Smooth muscle cell (in vitro differentiated cells): Measurements from ENCODE around the gene OGFOD3. TPM values are rescaled to one million over a fixed set of nuclear protein-coding genes. Genes with fewer than 3 reads are reported as not detected.

Experiments
- DNase-seq: peaks from one replicate; lab custom pipeline; 2025; ENCODE audit not compliant: unreplicated experiment; lab: John Stamatoyannopoulos, UW
- H2AFZ ChIP-seq: fragments of 200-600 bp; sonication (generic); 2 replicates; pipeline ENCODE4 v1.6.0; 2016; ENCODE audit warnings: antibody characterized with exemption, low read depth, mild to moderate bottlenecking
- H3F3A ChIP-seq: fragments of 200-600 bp; sonication (generic); 2 replicates; pipeline ENCODE4 v1.6.0; 2017; ENCODE audit warnings: antibody characterized with exemption, low read depth
- H3K27ac ChIP-seq: fragments of 200-600 bp; sonication (generic); 2 replicates; pipeline ENCODE4 v1.5.1; 2016; ENCODE audit warnings: low read depth, mild to moderate bottlenecking
- H3K27me3 ChIP-seq: fragments of 200-600 bp; sonication (generic); 2 replicates; pipeline ENCODE4 v1.6.1; 2016; ENCODE audit warnings: low read depth, mild to moderate bottlenecking
- H3K36me3 ChIP-seq: fragments of 200-600 bp; sonication (generic); 2 replicates; pipeline ENCODE4 v1.5.1; 2016; ENCODE audit warnings: low read depth
- H3K4me1 ChIP-seq: fragments of 200-600 bp; sonication (generic); 2 replicates; pipeline ENCODE4 v1.5.1; 2016; ENCODE audit warnings: low read depth
- H3K4me2 ChIP-seq: fragments of 200-600 bp; sonication (generic); 2 replicates; pipeline ENCODE4 v1.6.0; 2016; ENCODE audit warnings: mild to moderate bottlenecking
- H3K4me3 ChIP-seq: fragments of 200-600 bp; sonication (generic); 2 replicates; pipeline ENCODE4 v1.5.1; 2016; ENCODE audit warnings: mild to moderate bottlenecking
- H3K79me2 ChIP-seq: fragments of 200-600 bp; sonication (generic); 2 replicates; pipeline ENCODE4 v1.6.0; 2016; ENCODE audit warnings: low read depth, mild to moderate bottlenecking
- H3K9ac ChIP-seq: fragments of 200-600 bp; sonication (generic); 2 replicates; pipeline ENCODE4 v1.6.0; 2016; ENCODE audit warnings: low read depth
- H3K9me3 ChIP-seq: fragments of 200-600 bp; sonication (generic); replicated peaks from 2 replicates; pipeline ENCODE4 v1.5.1; 2016; ENCODE audit warnings: low read depth
- H4K20me1 ChIP-seq: fragments of 200-600 bp; sonication (generic); 2 replicates; pipeline ENCODE4 v1.6.0; 2016; ENCODE audit warnings: low read depth
- CTCF ChIP-seq: fragments of 200-600 bp; sonication (generic); IDR thresholded peaks from 2 replicates; pipeline ENCODE4 v1.5.1; 2017; ENCODE audit warnings: borderline replicate concordance, mild to moderate bottlenecking, antibody characterized with exemption; ENCODE audit not compliant: insufficient read depth, poor library complexity, severe bottlenecking
- WGBS: methylation state at CpG from one replicate; pipeline ENCODE4 v1.1.7; 2016; ENCODE audit warnings: low lambda C conversion rate; 5-methylcytosine and 5-hydroxymethylcytosine counted together
- polyA plus RNA-seq: library from polyadenylated mRNA; unstranded; fragments of >200 nt; fragmentation: Nextera tagmentation; extraction: Ambion mirVana; gene quantifications from 2 replicates; pipeline ENCODE4 v1.2.1, GENCODE V29; 2016
- total RNA-seq: library from RNA; depleted of rRNA; stranded (reverse); fragments of >200 nt; gene quantifications from 2 replicates; pipeline ENCODE4 v1.2.3, GENCODE V29; 2014

The OGFOD3 gene
- total and polyA plus RNA-seq, 2 experiments from 2014 or later = 10.5 to 30.4 TPM

- WGBS = 93% methylated on average over 28 of the region's 28 CpGs
- H2AFZ ChIP-seq = no peak overlapping the region
- no peak overlapping the region for H3K4me3 ChIP-seq
- H4K20me1 ChIP-seq = no peaks in the 10 kb centered on the region
- no peak for TF ChIP-seq CTCF
- H3K9me3 ChIP-seq = no peaks in the 10 kb centered on the region
- no peaks in the 10 kb centered on the region for H3K36me3 ChIP-seq
- no peak overlapping the region for H3K9ac ChIP-seq
- H3K27ac ChIP-seq = no peak overlapping the region
- H3K4me1 ChIP-seq = no peaks in the 10 kb centered on the region
- no peak overlapping the region for H3K4me2 ChIP-seq
- H3K79me2 ChIP-seq = no peaks in the 10 kb centered on the region
- no peaks in the 10 kb centered on the region for H3K27me3 ChIP-seq
- no peaks in the 10 kb centered on the region for H3F3A ChIP-seq
- DNase-seq = no peak
Measured at GRCh38 chr17:82346342-82347300, 71.8 kb downstream of the OGFOD3 start.

GRCh38 chr17:82345151-82345976 lies 73.0 kb downstream of the OGFOD3 start:
- H4K20me1 ChIP-seq = no peaks in the 10 kb centered on the region
- 85% methylated on average over 42 of the region's 42 CpGs for WGBS

GRCh38 chr17:82344175-82344907 lies 74.0 kb downstream of the OGFOD3 start:
- TF ChIP-seq CTCF = no peak
- no peak for DNase-seq
- WGBS = 75% methylated on average over 24 of the region's 24 CpGs
- H2AFZ ChIP-seq = no peak overlapping the region
- H3K36me3 ChIP-seq = no peaks in the 10 kb centered on the region
- no peak overlapping the region for H3K4me3 ChIP-seq
- H3K9ac ChIP-seq = no peak overlapping the region
- no peak overlapping the region for H3K27ac ChIP-seq
- no peaks in the 10 kb centered on the region for H4K20me1 ChIP-seq
- no peaks in the 10 kb centered on the region for H3K9me3 ChIP-seq
- H3K4me2 ChIP-seq = no peak overlapping the region
- H3K27me3 ChIP-seq = no peaks in the 10 kb centered on the region
- H3F3A ChIP-seq = no peaks in the 10 kb centered on the region
- peaks cover 3% of the 10 kb centered on the region for H3K4me1 ChIP-seq
- no peaks in the 10 kb centered on the region for H3K79me2 ChIP-seq

More at GRCh38 chr17:82345151-82345976, 73.0 kb downstream of the OGFOD3 start:
- H3F3A ChIP-seq = no peaks in the 10 kb centered on the region
- no peaks in the 10 kb centered on the region for H3K4me1 ChIP-seq
- no peaks in the 10 kb centered on the region for H3K27me3 ChIP-seq
- H3K4me3 ChIP-seq = no peak overlapping the region
- no peak overlapping the region for H3K27ac ChIP-seq
- no peaks in the 10 kb centered on the region for H3K36me3 ChIP-seq
- H3K9me3 ChIP-seq = no peaks in the 10 kb centered on the region
- H3K4me2 ChIP-seq = no peak overlapping the region
- H3K9ac ChIP-seq = no peak overlapping the region
- H2AFZ ChIP-seq = no peak overlapping the region
- H3K79me2 ChIP-seq = no peaks in the 10 kb centered on the region
- TF ChIP-seq CTCF = no peak
- DNase-seq = no peak
